NCI-H1105 (cell line): Measurements from ENCODE around the gene NME5.
A peak's percentile ranks its signal among the peaks of the same experiment; 100 is the strongest.
"Not testable (repeated sequence)": the region's sequence is repeated elsewhere in the genome, so short reads cannot be mapped to it uniquely, and the experiment has no call there.

ENCODE experiments used
- DNase-seq: peaks from one replicate; lab custom pipeline; 2025; lab: John Stamatoyannopoulos, UW

The NME5 gene

DNA sequence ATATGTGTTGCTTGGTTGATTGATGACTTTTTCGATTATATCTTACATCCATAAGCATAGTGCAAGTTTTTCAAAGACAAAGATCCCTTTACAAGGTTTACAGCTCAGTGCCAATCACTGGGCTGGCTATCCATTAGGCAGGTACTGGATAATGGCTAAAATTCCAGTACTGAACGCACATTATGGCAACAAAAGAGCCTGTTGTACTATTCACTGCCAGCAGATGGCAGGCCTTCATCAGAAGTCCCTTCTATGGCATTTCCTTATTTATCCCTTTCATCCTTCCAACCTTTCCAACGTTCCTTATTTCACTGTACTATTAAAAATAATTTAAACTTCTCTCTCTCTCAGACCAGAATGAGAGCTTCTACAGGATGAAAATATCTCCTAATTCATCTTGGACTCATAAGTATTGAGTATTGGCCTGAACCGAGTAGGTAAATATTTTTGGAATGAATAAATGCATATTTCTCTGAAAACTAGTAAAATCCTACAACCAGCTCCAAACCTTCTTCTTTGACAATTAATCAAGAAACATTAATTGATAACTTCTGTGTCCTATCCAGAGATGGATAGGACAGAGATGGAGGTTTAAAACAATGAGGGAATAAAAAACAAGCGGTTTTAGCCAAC, 62.0 kb downstream of the NME5 start:
- peak; percentile 19 for DNase-seq

DNA sequence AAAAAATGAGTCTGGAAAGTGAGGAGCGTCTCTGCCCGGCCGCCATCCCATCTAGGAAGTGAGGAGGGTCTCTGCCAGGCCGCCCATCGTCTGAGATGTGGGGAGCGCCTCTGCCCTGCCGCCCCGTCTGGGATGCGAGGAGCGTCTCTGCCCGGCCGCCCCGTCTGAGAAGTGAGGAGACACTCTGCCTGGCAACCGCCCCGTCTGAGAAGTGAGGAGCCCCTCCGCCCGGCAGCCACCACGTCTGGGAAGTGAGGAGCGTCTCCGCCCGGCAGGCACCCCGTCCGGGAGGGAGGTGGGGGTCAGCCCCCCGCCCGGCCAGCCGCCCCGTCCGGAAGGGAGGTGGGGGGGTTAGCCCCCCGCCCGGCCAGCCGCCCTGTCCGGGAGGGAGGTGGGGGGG, 69.2 kb downstream of the NME5 start:
- not testable (repeated sequence) for DNase-seq

- peak; percentile 6 for DNase-seq
Measured at GRCh38 chr5:138068742-138069600, 70.3 kb downstream of the NME5 start.

DNA sequence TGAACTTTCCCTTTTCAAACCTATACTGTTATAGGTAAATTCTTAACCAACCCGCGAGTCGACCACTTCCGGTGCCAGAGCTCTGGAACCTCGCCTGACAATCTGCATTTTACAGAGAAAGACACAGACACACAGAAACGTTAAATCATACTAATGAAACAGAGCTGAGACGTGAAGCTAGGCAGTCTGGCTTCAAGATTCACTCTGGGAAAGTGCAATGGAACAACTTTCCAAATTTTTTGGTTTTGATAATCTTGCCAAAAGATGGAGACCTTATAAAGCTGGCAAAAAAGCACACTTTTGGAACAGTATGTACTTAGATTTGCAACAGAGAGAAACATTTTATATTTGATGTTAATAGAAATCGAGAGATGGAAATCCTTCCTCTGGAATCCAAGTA, 71.3 kb downstream of the NME5 start:
- DNase-seq: no peak
